Left kidney (tissue), 2 donors: ENCODE results near the gene IGFBPL1. TPM values are rescaled to one million over a fixed set of nuclear protein-coding genes. Genes with fewer than 3 reads are reported as not detected.

Experiments used
- DNase-seq: peaks from one replicate; pipeline ENCODE4 v3.0.0-alpha.2; 2013
- polyA plus RNA-seq: library from polyadenylated mRNA; unstranded; fragments of 120-200 nt; gene quantifications from one replicate; pipeline ENCODE4 v1.2.1, GENCODE V29; 2013; ENCODE audit not compliant: insufficient read length

The IGFBPL1 gene
- polyA plus RNA-seq, 1 donor = 1.9 TPM

- no peak for DNase-seq
Measured at GRCh38 chr9:38396371-38396671, 27.9 kb downstream of the IGFBPL1 start.

GRCh38 chr9:38395653-38396370 lies 28.4 kb downstream of the IGFBPL1 start:
- DNase-seq = no peak

- no peak for DNase-seq
Measured at GRCh38 chr9:38394416-38394815, 29.8 kb downstream of the IGFBPL1 start.

GRCh38 chr9:38393128-38393796 lies 31.0 kb downstream of the IGFBPL1 start:
- no peak for DNase-seq

- DNase-seq = peak; percentile 82
Measured at GRCh38 chr9:38392235-38393127, 31.8 kb downstream of the IGFBPL1 start, which contains the start of gene ALDH1B1. ALDH1B1 (plus strand) TSS chr9:38392702; CDS start chr9:38395749, 3,047 bp downstream.

DNA sequence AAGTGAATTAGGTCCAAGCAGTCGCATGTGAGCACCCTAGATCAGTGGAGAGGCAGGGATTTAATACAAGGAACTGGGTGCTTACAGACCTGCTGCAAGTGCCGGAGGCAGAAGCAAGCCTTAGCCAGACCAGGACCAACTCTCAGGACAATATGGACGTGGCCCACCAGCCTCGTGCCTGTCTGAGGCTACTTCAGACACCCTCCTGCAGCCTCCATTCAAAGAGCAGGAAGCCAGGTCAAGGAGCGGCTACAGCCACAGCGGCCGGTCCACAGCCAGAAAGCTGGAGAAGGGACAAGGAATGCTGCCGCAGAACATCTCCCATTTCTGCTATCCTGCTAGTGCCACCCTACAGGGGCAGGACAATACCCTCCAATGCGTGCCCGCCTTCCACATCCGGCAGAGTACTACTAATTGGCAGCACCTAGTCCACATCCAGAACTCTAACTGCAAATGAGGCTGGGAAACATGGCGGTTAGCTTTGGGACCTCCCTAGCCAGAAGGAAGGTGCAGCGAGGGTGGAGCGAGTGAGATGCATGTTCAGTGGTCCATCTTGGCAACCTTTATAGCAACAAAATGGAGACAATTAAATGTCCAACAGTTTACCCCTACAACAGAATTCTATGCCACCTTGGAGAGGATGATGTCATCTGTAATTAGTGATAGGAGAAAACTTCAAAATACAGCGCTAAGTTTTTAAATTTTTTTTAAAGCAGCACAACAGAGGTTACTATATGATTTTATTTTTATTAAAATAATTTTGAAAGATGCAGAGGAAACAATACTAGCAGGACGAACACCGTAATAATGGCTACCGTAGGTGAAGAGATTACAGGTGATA lies 32.8 kb downstream of the IGFBPL1 start:
- DNase-seq = no peak

- no peak for DNase-seq
Measured at GRCh38 chr9:38390851-38391250, 33.4 kb downstream of the IGFBPL1 start.

GRCh38 chr9:38390442-38390841 lies 33.8 kb downstream of the IGFBPL1 start:
- DNase-seq = no peak

DNA sequence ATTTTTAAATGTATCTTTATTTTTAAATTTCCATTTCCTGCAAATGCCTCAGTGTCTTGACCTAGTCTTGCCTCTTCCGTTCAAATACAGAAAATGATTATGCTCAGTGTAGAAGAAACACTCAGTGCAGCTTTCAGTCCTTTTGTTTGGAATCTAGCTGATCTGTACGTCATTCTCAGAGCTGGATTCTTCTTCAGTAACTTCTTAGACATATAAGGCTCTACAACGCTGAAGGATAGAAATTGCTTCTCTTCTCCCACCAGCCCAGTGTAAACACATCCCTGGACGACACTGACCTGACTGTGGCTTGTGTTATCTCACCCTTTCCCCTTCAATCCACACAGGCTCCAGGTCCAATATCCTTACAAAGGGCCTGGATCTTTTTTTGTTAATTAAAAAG lies 34.9 kb downstream of the IGFBPL1 start:
- DNase-seq = no peak

DNA sequence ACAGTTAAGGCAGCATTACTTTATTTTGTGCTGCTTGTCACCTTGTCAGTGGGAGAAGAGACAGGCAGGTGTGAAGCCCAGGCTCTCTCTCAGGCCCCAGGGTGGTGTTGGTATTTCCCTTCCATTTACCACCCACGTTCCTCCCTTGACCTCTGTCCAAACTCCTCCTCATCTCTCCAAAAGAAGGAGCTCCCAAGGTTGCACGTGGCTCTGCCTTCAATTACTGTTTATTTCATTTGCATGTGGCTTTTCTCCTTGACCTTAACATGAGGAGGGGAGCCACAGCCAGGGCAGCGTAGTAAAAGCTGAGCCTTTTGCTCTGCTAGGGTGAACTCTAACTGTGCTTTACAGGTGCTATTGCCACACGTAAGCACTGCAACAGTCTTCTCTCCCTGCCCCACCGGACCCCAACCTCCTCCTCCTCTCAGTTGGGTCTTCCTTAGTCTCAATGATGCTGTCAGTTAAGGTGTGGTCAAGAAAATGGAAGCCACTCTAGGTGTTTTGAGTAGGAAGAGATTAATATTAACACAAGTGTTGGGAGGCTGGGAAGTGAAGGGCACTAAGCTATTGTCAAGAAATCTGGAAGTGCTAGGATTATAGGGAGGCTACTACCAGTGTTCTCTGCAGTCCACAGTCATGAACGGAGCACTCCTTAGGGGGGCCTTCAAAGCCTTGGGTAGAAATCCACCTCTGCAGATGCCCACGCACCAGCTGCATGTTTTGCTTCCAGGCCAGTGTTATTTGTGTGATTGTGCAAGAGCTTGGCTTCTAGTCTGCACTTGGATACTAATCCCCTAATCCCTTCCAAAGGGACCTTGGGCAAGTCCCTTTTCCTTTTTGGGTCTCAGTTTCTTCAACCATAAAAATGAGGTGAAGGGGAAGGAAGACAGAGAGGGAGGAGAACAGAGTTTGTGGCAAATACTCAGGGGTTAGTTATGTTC lies 35.7 kb downstream of the IGFBPL1 start:
- no peak for DNase-seq

DNA sequence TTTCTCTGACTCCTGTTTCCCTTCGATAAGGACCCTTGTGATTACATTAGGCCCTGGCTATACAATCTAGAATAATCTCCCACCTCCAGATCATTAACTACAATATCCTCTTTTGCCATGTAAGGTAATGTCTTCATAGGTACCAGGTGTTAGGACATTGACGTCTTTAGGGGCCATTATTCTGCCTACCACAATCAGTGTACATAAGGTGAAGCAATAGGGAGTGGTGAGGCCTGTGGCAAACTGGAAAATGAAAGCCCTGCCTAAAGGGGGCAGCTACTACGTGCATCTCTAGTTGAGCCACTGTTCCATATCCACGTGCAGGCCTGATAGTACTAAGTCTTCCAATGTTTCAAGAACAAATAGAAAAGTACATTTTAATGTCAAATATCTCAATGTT lies 36.5 kb downstream of the IGFBPL1 start:
- DNase-seq = no peak

DNA sequence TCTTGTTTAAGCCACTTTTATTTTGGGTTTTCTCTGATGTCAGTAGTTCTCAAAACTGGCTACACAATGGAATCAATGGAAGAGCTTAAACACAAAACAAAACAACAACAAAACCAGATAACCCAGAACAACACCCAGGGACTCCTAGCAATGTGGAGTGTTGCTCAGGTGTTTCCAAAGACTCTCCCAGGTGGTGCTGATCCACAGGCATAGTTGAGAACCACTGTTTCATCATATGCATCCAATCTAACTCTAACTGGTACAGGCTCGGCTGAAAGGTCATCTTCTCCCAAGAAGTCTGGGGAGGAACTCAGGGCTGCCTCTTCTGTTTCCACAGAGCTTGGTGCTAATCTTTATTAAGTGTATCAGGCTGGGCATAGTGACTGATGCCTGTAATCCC lies 37.2 kb downstream of the IGFBPL1 start:
- no peak for DNase-seq

DNA sequence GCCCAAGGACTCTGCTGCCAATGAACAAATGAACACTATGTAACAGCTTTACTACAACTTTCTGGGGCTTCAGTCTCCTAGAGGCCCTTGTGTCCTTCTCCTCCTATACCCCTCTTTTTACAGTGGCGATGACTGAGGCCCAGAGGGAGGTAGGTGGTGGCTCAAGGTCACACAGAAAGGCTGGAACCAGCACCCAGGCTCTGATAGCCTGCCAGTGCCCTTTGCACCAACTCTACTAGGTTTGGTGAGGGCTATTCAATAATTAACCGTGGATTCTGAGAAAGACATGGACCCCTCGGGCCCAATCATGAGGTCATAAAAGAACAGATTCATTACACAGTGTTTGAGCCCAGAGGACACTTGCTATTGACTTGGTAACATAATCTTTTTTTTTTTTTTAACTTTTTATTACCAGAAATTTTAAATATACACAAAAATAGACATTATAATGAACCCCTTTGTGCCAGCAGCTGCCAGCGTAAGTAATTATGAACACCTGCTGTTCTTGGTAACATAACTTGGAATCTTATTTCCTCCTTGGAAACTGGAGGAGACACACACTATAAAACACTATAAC lies 37.8 kb downstream of the IGFBPL1 start:
- no peak for DNase-seq

GRCh38 chr9:38385896-38386295 lies 38.4 kb downstream of the IGFBPL1 start:
- no peak for DNase-seq

GRCh38 chr9:38384990-38385848 lies 39.0 kb downstream of the IGFBPL1 start:
- DNase-seq = no peak

DNA sequence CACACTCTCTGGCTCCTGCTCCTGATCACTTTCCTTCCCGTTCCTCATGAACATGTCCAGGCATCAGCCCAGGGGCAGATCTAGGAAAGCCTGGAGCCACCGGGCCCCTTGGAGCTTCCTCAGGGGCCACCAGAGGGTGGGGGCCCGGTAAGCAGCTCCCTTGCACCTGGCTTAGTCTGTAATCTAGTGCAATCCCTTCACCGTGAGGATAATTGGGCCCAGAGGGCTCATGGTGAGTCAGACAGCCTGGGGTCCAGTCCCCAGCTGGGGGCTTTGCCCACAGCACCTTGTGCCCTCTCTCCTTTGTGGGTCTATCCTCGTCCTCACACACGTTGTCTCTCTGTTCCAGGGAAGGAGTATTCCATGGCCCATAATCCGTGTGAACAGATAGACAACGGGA lies 42.1 kb downstream of the IGFBPL1 start:
- no peak for DNase-seq

DNA sequence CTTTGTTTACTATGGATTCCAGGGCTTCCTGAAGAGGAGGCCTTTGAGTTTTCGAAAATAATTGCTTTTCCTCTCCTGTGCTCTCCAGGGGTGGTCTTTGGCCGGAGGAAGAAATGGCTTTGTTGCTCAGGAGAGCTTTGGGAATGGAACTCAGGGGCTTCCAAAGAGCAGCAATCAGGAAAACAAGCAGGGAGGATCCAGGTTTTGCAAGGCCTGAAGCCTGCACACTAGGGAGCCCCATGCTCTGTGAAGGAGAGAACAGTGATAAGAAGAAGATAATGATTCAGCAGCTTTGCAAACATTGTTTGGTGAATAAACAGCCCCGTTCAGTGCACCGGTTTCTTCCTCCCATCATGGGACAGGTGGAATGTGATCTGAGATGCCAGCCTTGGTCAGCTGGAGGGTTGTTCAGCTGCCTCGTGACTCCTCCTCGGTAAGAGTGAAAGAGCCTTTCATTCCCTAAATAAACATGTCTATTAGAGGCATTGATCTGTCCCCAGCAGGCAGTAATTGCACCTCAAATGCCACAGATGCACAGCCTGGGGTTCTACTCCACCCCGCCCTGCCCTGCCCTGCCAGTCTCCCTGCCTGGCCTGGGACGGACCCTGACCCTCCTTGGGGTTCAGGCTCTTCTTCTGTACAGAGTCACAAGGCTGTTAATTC lies 43.3 kb downstream of the IGFBPL1 start:
- no peak for DNase-seq

GRCh38 chr9:38380230-38380871 lies 43.9 kb downstream of the IGFBPL1 start:
- DNase-seq = no peak
